Glomerular visceral epithelial cell (primary cell): ENCODE results near the gene TMEM201.

Source experiments
- DNase-seq: peaks from one replicate; pipeline ENCODE4 v3.0.0-alpha.2; 2016; ENCODE audit errors: extremely low spot score

Gene TMEM201

DNA sequence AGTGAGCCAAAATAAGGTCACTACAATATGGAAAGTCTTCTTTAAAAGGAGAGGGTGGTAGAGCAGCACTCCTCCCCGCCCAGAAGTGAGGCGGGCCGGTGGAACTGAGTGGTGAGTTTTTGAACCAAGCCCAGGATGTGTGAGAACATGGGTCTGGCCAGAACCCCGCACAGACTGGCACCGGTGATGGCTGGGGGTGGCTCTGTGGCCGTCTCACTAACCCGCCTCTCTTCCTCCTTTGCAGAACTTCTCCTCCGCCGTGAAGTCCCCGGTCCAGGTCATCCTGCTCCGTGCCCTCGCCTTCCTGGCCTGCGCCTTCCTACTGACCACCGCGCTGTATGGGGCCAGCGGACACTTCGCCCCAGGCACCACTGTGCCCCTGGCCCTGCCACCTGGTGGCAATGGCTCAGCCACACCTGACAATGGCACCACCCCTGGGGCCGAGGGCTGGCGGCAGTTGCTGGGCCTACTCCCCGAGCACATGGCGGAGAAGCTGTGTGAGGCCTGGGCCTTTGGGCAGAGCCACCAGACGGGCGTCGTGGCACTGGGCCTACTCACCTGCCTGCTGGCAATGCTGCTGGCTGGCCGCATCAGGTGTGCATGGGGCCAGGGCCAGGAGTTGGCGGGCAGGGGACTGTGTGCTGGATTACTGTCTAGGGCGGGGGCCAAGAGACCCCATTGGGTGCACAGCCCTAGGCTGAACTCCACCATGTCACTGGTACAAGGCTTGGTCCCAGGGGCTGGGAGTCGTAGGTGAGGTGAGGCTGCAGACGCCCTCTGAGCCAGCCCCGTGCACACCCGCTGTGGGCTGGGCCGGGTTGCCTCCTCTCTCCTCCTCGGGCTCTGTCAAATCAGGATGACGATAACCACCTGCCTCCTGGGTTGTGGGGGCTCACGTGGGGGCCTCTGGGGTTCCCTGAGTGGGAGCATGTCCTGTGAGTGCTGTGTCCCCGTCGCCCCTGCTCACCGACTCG is 12.4 kb downstream of the TMEM201 start:
- DNase-seq = no peak

DNA sequence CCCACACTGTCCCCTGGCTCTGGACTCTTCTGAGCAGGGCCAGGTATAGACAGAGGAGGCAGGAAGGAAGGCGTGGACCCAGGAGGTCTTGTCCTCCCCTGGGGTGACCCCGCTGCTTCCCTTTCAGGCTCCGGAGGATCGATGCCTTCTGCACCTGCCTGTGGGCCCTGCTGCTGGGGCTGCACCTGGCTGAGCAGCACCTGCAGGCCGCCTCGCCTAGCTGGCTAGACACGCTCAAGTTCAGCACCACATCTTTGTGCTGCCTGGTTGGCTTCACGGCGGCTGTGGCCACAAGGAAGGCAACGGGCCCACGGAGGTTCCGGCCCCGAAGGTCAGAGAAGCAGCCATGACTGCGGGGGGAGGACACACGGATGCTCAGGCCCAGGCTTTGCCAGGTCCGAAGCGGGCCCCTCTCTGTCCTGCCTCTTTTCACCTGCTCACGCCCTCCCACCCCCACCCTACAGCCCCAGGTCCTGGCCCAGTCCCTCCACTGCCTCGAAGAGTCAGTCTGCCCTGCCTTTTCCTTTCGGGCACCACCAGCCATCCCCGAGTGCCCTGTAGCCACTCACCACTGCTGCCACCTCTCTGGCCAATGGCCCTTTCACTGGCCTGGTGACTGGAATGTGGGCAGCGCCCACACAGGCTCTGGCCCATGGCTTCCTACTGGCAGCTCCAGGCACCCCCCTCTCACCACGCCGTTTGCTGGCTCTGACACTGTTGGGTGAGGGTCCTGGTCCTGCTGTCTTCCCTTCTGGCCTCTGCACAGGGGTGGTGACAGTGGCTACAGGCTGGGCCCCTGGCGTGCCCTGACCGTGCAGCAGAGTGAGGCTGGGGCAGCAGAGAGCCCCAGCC is 13.5 kb downstream of the TMEM201 start:
- DNase-seq = no peak

DNA sequence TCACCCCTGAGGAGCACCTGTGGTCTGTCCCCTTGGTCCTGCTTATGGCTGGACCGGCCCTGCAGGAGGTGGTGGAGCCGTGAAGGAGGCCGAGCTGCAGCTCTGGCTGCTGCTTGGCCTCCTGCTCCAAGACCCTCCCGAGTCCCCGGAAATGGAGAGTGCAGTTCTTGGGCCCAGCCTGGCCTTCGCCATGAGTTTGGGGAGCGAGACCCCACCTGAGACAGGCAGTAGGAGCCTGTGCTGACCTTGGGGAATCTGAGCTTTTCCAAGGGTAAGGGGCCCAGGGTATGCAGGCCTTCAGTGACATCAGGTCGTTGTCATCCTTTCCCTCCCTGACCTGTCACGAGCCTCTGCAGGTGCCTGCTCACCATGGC is 14.1 kb downstream of the TMEM201 start:
- DNase-seq = no peak

DNA sequence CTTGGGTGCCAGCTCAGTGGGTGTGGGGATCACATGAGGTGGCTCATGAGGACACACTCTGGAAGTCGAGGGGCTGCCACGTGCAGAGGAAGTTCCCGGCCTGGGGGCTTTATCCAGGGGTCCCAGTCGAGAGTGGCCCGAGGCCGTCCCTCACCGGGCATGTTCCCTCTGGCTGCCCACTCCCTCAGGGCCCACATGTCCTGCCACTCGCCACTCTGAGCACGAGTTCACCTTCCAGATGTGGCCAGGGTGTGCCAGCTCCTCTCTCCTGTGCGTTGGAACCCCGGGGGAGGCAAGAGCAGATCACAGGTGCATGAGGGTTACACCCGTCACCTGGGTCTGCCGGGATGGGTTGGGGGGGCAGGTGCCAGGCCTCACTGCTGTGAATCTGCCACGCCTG is 14.6 kb downstream of the TMEM201 start:
- DNase-seq = no peak

DNA sequence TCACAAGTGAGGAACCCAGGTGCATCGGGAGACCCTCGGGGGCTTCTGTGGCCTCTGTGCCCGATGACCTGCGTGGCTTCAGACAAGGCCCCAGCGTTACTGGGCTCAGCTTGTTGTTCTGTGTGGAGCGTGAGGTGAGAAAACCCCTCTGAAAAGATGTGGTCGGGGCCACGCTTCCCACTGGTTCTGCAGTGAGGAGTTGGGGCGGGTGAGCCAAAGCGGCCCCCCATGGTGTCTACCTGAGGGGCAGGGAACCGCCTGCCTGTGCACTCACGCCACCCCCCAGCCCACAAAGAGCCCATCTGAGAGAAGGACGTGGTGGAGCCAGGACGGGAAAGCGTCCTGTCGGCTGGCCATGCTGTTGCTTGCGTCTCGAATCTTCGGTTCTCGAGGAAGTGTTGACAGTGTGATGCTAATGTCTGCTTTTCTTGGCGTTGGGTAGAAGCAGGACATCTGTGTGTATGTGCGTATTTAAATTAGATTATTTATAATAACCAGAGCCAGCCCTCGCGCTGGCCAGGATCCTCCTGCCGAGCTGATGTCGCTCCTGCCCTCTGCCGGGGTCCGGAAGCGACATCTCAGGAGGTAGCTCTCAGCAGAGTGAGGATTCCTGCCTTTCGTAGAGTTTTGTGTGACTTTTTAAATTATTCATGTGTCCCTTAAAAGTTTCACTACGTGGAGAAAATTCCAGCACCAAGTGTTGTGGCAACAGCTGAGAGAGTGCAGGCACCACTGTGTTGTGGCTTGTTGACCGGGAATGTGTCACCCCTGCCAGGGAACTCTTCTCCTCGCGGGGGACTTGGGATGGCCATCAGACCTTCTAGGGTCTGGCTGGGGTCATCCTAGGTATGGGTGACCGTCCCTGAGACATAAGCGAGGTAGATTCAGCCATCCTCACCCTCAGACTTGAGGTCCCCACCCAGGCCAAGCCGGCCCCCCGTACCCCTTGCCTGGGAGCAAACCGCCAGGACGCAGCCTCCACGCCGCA is 15.3 kb downstream of the TMEM201 start:
- no peak for DNase-seq

DNA sequence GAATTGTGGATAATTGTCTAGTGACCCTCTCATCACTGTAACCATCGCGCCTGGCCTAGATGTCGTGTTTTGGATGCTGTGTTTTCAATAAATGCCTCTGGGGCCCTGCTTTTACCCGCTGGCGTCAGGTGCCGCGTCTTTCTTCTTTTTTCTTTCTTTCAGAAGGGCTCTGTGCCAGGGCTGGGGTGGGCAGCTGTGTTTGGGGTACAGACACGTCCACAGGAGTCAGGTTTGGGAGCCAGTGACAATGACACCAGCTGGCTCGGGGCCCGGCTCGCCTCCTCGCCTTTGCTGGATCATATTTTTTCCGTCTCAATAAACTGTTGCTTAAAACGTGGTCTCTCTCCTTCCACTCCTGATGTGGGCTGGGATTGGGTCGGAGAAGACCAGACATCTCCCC is 16.1 kb downstream of the TMEM201 start:
- no peak for DNase-seq

DNA sequence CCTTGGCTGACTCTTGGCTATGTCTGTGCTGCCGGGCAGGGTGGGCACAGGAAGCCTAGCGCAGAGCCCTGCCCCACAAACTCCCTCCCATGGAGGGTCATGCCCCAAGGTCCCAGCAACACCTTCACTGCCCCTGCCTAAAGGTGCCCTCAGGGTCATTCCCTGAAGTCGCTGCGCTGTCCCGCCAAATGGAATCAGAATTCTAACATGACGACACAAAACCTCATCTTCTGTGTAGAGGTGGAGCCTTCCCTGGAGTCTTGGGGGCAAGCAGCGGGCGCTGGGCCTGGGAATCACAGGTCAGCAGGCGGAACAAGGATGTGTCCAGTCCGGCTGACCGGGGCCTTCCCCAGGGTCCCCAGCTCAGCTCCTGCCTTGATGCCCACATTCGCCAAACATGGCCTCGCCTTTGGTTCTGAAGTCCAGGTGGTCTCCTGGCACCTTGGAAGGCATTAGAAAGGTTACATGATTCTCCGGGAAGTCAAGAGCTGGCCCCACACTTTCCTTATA is 17.3 kb downstream of the TMEM201 start:
- DNase-seq = no peak

DNA sequence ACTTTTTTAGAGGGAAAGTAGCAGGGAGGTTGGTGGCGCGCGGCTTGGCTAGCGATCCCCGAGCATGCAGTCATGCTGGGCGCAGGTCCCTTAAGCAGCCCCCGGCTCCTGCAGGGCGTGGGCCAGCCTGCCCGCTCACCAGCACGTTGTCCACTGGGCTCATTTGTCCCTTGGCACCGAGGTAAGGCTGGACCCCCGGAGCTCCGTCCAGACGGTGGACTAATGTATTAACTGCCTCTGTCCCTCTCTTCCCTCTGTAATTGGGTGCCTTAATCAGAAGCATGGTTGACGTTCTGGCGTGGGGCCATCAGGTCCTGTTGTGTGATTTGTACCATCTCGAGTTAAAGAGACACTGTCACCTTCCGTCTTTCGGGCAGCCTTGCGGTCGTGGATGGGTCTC is 17.7 kb downstream of the TMEM201 start:
- DNase-seq = no peak

DNA sequence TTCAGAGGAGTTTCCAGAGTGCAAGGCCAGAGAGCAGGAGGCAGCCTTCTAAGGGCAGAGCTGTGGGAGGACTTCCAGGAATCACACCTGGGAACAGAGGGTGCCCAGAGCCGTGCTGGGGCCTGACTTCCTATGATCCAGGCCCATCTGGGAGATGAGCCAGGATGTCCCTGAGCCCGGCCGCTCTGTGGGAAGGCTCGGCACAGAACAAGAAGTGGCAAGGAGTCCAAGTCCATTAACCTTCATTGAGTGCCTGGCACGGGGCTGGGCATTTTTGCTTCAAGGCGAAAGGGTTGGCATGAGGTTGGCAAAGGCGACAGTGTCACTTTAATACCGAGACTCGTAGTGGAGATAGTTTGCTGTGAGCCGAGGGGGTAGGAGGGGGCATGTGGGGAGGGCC is 18.2 kb downstream of the TMEM201 start:
- no peak for DNase-seq

DNA sequence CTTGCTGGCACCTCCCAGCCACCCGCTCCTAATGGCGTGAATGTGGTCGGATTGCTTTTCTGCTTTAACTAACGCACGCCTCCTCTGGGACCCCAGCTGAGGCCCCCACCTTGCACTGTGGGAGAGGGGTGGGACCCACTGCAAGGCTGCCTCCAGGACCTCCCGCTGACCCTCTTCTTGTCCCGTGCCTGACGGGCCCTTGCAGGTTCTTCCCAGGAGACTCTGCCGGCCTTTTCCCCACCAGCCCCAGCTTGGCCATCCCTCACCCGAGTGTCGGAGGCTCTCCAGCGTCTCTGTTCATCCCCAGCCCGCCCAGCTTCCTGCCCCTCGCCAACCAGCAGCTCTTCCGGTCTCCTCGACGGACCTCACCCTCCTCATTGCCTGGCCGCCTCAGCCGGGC is 18.6 kb downstream of the TMEM201 start:
- DNase-seq = no peak

DNA sequence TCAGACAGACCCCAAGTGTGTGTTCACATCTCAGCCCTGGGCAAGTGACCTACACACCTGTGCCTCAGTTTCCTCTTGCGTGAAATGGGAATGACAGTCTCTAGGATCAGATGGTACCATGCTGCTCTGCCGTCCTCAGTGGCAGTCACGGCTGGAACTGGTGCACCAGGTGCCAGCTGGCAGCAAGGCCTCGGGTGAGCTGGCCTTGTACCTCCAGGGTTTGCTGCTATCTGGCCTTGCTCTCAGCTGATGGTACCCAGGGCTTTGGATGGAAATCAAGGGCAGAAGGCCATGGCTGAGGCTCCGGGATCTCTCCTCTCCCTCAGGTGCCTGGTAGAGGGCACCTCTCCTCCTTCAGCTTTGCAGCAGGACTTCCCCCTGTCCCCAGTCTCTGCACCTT is 21.3 kb downstream of the TMEM201 start:
- DNase-seq = no peak

DNA sequence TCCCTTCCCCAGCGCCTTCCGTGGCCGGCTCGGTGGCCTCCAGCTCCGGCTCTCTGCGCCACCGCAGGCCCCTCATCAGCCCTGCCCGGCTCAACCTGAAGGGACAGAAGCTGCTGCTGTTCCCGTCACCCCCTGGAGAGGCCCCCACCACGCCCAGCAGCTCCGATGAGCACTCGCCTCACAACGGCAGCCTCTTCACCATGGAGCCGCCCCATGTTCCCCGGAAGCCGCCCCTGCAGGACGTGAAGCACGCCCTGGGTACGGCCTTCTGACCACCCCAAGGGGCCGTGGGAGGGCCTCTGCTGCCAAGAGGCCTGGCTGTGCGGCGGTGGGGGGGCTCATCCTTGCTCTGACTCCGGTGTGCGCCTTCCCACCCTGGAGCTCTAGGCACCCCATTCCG is 21.8 kb downstream of the TMEM201 start:
- no peak for DNase-seq

DNA sequence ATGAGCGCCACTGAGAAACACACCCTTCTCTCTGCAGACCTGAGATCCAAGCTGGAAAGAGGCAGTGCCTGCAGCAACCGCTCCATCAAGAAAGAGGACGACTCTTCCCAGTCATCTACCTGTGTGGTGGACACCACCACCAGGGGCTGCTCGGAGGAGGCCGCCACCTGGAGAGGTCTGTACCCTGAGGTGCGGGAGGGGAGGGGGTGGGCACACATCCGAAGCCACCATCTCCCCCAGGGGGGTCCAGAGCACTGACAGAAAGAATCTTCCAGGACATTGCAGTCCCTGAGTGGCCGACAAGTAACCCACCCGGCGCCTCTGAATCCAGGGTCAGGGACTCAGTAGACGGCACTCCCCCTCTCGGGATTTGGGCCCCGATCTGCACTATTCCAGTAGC is 23.0 kb downstream of the TMEM201 start:
- DNase-seq = no peak

DNA sequence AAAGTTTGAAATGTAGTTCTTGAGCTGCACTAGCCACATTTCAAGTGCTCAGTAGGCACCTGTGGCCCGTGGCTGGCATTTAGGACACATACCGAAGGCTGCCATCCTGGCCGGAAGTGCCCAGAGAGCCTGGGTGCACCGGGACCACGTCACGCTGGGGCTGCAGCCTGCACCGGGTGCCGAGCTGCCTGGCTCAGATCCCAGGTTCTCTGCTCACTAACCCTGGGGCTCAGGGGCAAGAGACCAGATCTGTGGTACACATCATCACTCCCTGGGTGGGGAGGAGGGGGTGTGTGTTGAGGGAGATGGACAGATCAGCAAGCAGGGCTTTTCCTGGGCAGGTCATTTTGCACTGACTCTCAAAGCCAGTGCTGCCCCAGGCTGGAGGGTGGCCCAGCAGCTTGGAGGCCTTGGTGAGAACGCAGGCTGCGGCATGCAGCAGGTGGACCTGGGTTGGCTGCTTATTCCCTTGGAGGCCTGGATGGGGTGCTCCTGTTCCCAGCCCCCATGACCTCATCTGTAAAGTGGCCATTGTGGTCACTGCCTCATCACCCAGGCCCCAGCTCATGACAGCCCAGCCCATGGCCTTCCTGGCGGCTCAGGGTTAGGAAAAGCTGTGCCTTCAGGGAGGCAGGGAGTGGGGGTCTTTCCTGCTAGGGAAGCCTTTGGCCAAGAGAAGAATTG is 23.6 kb downstream of the TMEM201 start:
- peak; percentile 33 for DNase-seq

DNA sequence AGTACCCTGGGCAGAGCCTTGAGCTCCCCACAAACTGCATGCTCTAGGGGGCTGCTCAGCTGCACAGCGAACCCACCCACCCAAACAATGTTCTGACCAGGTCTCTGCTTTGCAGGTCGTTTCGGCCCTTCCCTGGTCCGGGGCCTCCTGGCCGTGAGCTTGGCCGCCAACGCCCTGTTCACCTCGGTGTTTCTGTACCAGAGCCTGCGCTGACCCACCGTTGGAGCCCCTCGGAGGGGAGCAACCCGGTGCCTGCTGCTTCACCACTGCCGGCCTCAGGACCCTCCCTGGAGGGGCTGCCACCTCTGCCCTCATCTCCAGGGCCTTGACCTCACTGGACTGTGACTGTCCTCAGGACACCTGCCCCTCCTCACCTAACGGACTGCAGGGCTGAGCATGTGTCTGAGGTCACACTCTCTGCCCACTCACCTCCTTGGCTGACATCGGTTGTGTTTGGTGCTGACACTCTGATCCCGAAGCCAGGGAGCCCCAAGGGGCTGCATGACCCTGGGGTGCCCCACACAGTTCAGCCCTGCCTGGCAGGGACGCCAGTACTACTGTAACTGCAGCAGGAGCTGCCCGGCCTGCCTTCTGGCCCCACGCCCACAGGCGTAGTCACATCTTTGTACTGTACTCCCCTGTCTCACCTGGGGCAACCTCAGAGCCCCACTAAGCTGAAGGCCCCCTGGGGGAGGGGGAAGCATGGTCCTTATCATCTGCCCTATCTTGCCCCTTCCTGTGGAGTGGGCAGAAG is 24.3 kb downstream of the TMEM201 start:
- DNase-seq = no peak

DNA sequence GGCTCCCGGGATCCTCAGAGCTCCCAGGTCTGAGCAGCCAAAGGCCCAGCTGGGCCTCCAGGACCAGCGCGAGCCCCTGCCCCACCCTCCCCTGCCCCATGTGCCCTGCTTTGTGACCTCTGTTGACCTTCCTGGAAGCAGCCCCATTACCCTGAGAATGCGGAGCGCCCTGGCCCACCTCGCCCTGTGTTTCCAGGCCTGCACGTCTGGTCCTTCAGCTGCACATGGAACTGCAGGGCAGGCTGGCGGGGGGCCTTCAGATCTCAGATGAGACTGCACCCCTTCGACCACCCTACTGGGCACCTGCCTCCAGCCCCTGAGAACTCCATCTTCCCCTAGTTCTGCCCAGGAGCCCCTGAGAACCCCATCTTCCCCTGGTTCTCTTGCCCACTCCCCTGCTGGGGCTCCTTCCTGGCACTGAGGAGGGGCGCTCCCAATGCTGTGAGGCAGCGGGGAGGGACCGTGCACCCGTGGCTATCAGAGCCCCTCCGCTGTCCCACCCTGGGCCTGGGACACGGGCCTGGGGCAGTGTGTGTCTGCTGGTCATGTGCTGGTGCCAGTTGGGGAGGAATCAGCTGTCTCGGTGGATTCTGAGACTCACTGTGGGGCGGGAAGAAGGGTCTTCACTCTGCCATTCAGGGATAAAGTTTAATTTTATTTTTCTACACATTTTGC is 25.1 kb downstream of the TMEM201 start:
- DNase-seq = no peak

DNA sequence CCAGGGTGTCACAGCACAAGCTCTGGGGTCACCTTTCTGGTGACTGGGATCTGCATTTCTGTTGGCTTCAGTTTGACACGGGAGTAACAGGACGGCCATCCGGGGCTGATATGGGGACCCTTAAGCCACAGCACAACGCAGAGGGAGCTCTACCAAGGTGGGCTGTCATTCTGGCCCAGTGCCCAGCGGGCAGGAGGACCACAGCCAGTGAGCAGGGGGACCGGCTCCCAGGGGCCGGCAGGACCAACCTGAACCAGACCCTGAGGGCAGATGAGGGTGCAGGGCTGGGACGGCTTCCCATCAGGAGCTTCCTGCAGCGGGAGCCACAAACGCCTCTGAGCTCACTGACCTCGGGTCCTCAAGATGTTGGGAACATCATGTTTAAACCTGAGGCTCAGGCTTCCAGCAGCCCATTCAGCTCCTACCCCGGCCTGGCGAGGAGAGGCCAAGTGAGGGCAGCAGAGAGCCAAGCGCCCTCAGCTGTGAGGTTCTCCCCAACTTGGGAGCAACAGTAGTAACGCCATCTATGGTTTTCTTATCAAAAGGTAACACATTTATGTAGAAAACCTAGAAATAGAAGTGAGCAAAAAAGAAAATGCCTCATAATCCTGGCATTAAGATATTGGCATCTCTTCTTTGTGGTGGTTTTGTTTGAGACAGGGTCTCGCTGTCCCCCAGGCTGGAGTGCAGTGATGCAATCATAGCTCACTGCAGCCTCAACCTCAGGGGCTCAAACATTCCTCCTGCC is 26.8 kb downstream of the TMEM201 start:
- DNase-seq = peak; percentile 47

DNA sequence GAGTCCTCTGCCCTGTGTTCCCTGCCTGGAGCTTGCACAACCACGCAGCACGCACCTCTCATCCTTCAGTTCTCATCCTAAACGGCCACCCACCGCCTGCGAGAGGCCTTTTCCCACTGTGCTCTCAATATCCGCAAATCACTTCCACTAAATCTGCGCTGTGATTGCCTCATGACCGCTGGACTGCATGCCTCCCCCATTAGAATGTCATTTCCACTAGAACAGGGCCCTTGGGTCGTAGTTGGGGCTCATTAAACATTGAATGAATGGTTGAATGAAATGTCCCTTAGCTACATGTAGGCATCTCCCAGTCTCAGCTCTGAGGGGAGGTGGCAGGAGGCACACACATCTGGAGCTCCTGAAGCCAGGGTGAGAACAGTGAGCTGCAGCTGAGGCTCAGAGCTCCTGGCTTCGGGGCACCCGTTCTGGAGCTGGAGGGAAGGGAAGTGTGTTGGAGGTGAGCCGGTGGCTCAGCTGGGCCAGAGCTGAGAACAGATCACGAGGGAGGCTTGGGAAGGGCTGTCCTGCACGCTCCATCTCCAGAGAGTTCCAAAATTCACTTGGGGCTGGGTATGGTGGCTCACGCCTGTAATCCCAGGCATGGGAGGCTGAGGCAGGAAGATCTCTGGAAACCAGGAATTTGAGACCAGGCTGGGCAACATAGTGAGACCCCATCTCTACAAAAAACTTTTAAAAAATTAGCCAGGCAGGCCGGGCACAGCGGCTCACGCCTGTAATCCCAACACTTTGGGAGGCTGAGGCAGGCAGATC is 30.4 kb downstream of the TMEM201 start:
- no peak for DNase-seq
